Measurements from ENCODE around the gene SH3BGRL2.

Gene SH3BGRL2

DNA sequence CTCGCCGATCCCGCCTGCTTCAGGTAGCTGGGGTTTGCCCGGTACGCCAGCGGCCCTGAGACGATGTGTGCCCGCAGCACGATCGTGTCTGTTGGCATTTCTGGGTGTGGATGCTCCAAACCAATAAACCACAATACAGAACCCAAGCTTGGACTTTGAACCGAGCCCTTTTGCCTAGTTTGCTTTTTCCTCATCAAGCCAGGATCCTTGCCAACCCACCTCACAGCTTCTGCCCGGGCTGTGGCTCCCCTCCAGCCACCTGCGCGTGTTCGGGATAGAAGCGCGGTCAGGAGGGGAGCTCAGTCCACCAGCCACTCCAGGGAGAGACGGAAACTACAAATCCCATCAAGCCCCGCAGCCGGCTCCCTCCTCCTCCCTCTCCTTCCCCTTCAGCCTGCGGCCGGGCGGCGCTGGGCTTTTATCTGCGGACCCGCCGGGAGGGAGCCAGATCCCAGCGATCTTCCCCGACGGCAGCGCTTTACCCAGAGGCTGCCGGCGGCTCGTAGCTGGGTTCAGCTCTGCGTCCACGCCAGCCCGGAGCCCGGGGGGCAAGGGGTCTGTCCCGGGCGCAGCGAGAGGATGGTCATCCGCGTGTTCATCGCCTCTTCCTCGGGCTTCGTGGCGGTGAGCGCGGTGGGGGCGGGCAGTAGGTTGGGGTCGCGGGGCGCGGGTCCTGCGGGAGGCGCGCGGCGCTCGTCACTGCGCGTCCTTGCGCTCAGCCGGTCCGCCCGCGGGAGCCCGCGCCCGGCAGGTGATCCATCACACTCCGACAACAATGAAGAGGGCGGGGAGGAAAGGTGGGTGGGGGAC lies at the start of gene SH3BGRL2:
Gene SH3BGRL2, plus strand, starts transcription at position 447 of the 810 bp plus-strand sequence. Its CDS starts 133 bp downstream, at position 580.
- H3K27me3 ChIP-seq (ENCODE audit: control insufficient read depth in 1 of 2, insufficient read depth in 2 of 2, low read length in 2 of 2), result no peaks in the 10 kb centered on the region
- no peaks in the 10 kb centered on the region for H3K36me3 ChIP-seq (ENCODE audit: insufficient read depth, low read length)
- no peaks in the 10 kb centered on the region for H3K9me3 ChIP-seq (ENCODE audit: low read length)
- peaks cover 7% of the 10 kb centered on the region for H3K4me1 ChIP-seq (ENCODE audit: insufficient read depth, low read length)
- H3K27ac ChIP-seq (ENCODE audit: low read depth, low read length), result peak within 1 kb of the TSS; percentile 6
- H3K4me3 ChIP-seq (ENCODE audit: low read depth in 1 of 2, low read length in 2 of 2), result peak within 1 kb of the TSS; percentile 72 to 80
- H3K9ac ChIP-seq (ENCODE audit: low read length), result peak within 1 kb of the TSS; percentile 23

DNA sequence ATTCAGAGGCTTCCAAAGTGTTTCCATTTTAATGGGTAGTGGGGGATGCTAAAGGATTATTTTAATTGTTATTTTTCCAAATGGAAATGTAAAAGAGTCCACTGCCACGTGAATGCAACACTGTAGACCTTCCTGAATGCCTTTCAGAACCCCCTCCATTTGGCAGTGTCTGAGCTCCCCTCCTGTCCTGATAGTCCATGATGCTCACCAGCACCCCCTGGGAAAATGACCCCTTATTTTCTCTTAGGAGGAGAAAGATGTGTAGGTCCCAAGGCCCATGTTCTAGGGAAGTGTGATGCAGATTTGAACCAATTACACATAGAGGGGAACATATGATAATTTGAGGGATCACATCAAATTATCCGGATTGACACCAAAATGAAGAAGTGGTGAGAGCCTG lies 46.8 kb upstream of the SH3BGRL2 start:
- Histone ChIP-seq H3K9me3 (ENCODE audit: low read length) (no peaks in the 10 kb centered on the region), H3K9ac (ENCODE audit: low read length) (no peak overlapping the region), H3K4me3 (ENCODE audit: low read depth in 1 of 2, low read length in 2 of 2) (no peak overlapping the region), H3K36me3 (ENCODE audit: insufficient read depth, low read length) (no peaks in the 10 kb centered on the region), H3K27me3 (ENCODE audit: control insufficient read depth in 1 of 2, insufficient read depth in 2 of 2, low read length in 2 of 2) (no peaks in the 10 kb centered on the region), H3K4me1 (ENCODE audit: insufficient read depth, low read length) (no peaks in the 10 kb centered on the region), H3K27ac (ENCODE audit: low read depth, low read length) (no peak overlapping the region)

DNA sequence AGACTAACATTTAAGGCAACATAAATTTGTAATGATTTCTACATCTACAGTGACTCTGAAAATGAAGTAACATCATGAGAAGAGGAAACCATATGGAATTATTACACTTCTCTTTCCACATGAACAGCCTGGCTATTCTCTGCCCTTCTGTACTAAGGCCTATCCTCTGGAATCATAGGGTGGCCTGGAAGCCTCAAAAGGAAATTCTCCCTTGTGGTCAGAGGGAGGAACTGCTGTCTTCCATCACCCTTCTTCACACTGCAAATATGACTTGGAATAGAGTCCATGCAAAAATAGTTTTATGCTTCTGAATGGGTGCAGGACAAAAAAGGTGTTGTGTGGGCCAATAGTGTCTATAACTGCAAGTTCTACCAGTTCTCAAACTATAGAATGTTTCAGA lies 44.6 kb upstream of the SH3BGRL2 start:
- no peaks in the 10 kb centered on the region for H3K9me3 ChIP-seq (ENCODE audit: low read length)

DNA sequence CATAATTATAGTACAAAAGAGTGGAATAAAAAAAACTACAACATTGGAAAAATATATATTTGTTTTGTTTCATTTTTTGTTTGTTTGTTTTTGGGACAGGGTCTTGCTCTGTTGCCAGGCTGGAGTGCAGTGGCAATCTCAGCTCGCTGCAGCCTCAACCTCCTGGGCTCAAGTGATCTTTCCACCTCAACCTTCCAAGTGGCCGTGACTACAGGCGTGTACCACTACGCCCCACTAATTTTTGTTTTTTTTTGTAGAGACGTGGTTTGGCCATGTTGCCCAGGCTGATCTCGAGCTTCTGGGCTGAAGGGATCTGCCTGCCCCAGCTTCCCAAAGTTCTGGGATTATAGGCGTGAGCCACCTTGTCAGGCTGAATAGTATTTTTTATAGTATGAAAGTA lies 41.4 kb upstream of the SH3BGRL2 start:
- no peak overlapping the region for H3K4me3 ChIP-seq (ENCODE audit: low read depth in 1 of 2, low read length in 2 of 2)
- no peaks in the 10 kb centered on the region for H3K4me1 ChIP-seq (ENCODE audit: insufficient read depth, low read length)
- no peaks in the 10 kb centered on the region for H3K36me3 ChIP-seq (ENCODE audit: insufficient read depth, low read length)
- H3K27me3 ChIP-seq (ENCODE audit: control insufficient read depth in 1 of 2, insufficient read depth in 2 of 2, low read length in 2 of 2), result no peaks in the 10 kb centered on the region
- H3K27ac ChIP-seq (ENCODE audit: low read depth, low read length), result no peak overlapping the region
- no peak overlapping the region for H3K9ac ChIP-seq (ENCODE audit: low read length)
- H3K9me3 ChIP-seq (ENCODE audit: low read length), result no peaks in the 10 kb centered on the region

More for the DNA sequence above, 44.6 kb upstream of the SH3BGRL2 start:
- Histone ChIP-seq H3K9ac (ENCODE audit: low read length) (no peak overlapping the region), H3K4me3 (ENCODE audit: low read depth in 1 of 2, low read length in 2 of 2) (no peak overlapping the region), H3K27me3 (ENCODE audit: control insufficient read depth in 1 of 2, insufficient read depth in 2 of 2, low read length in 2 of 2) (no peaks in the 10 kb centered on the region), H3K4me1 (ENCODE audit: insufficient read depth, low read length) (no peaks in the 10 kb centered on the region), H3K27ac (ENCODE audit: low read depth, low read length) (no peak overlapping the region), H3K36me3 (ENCODE audit: insufficient read depth, low read length) (no peaks in the 10 kb centered on the region)

DNA sequence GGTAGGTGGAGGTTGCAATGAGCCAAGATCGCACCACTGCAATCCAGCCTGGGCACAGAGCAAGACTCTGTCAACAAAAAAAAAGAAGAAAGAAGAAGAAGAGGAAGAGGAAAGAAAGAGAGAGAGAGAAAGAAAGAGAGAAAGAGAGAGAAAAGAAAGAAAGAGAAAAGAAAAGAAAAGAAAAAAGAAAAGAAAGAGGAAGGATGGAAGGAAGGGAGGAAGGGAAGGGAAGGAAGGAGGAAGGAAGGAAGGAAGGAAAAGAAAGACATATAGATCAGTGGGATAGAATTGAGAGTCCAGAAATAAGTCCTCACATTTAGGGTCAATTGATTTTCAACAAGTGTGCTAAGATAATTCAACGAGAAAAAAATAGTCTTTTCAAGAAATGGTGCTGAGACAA lies 34.0 kb upstream of the SH3BGRL2 start:
- Histone ChIP-seq H3K27me3 (ENCODE audit: control insufficient read depth in 1 of 2, insufficient read depth in 2 of 2, low read length in 2 of 2) (no peaks in the 10 kb centered on the region), H3K9ac (ENCODE audit: low read length) (no peak overlapping the region), H3K27ac (ENCODE audit: low read depth, low read length) (no peak overlapping the region), H3K4me1 (ENCODE audit: insufficient read depth, low read length) (no peaks in the 10 kb centered on the region), H3K9me3 (ENCODE audit: low read length) (no peaks in the 10 kb centered on the region), H3K36me3 (ENCODE audit: insufficient read depth, low read length) (no peaks in the 10 kb centered on the region), H3K4me3 (ENCODE audit: low read depth in 1 of 2, low read length in 2 of 2) (no peak overlapping the region)

DNA sequence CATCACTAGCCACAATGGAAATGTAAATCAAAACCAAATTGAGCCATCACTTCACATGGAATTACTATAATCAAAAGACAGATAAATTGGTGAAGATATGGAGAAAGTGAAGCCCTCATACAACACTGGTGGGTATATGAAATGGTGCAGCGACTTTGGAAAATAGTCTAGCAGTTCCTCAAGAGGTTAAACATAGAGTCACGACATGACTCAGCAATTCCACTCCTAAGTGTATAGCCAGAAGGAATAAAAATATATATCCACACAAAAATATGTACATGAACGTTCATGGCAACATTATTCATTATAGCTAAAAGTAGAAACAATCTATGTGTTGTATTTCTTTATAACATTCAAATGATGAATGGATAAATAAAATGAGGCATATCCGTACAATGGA lies 33.1 kb upstream of the SH3BGRL2 start:
- H3K27me3 ChIP-seq (ENCODE audit: control insufficient read depth in 1 of 2, insufficient read depth in 2 of 2, low read length in 2 of 2), result no peaks in the 10 kb centered on the region
- no peak overlapping the region for H3K9ac ChIP-seq (ENCODE audit: low read length)
- H3K4me3 ChIP-seq (ENCODE audit: low read depth in 1 of 2, low read length in 2 of 2), result no peak overlapping the region
- H3K4me1 ChIP-seq (ENCODE audit: insufficient read depth, low read length), result no peaks in the 10 kb centered on the region
- no peaks in the 10 kb centered on the region for H3K9me3 ChIP-seq (ENCODE audit: low read length)
- H3K27ac ChIP-seq (ENCODE audit: low read depth, low read length), result no peak overlapping the region
- no peaks in the 10 kb centered on the region for H3K36me3 ChIP-seq (ENCODE audit: insufficient read depth, low read length)

DNA sequence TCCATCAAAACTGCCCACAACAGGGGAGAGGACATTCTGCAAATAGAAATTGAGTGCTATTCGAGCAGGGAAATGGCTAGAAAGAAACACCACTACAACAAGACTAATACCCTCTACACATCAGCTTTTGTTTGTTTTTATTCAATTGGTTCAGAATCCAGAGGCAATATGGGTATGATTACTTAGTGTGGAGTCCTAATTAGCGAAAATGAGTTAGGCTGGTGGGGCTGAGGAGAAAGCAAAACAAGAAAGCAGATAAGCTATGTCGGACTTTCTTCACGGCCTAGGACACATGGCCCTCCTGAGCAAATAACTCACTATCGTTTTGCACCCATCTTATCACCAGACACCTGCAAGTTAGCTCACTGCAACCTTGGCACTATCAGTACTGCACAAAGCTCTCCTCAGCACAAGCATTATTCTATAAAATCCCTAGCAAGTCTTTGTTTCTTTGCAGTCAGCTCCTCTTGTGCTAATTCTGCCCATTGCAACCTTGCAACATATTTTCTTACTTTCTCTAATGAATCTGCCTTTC lies 31.3 kb upstream of the SH3BGRL2 start:
- H3K27me3 ChIP-seq (ENCODE audit: control insufficient read depth in 1 of 2, insufficient read depth in 2 of 2, low read length in 2 of 2), result no peaks in the 10 kb centered on the region
- H3K4me1 ChIP-seq (ENCODE audit: insufficient read depth, low read length), result no peaks in the 10 kb centered on the region
- H3K9me3 ChIP-seq (ENCODE audit: low read length), result no peaks in the 10 kb centered on the region
- H3K9ac ChIP-seq (ENCODE audit: low read length), result no peak overlapping the region
- no peak overlapping the region for H3K27ac ChIP-seq (ENCODE audit: low read depth, low read length)
- H3K36me3 ChIP-seq (ENCODE audit: insufficient read depth, low read length), result no peaks in the 10 kb centered on the region
- no peak overlapping the region for H3K4me3 ChIP-seq (ENCODE audit: low read depth in 1 of 2, low read length in 2 of 2)

DNA sequence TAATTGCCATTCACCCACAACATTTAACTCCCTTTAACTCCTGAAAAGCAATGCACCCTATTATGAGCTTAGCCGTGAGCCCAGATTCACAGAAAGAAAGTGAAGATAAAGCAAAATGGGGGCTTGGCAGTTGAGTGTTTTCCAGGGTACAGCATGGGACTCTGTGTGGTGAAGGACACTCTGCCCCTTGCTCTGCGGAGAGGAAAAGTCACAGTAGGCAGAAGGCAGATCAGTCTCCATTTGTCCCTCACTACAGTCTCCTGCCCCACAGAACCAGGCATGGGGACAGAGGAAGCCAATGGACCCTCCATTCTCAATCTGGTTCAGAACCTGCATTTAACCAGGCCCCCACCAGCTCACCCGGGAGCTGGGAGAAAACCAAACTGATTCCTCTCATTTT lies 30.8 kb upstream of the SH3BGRL2 start:
- no peak overlapping the region for H3K27ac ChIP-seq (ENCODE audit: low read depth, low read length)
- no peaks in the 10 kb centered on the region for H3K27me3 ChIP-seq (ENCODE audit: control insufficient read depth in 1 of 2, insufficient read depth in 2 of 2, low read length in 2 of 2)
- no peak overlapping the region for H3K4me3 ChIP-seq (ENCODE audit: low read depth in 1 of 2, low read length in 2 of 2)
- H3K9ac ChIP-seq (ENCODE audit: low read length), result no peak overlapping the region
- H3K4me1 ChIP-seq (ENCODE audit: insufficient read depth, low read length), result no peaks in the 10 kb centered on the region
- H3K9me3 ChIP-seq (ENCODE audit: low read length), result no peaks in the 10 kb centered on the region
- H3K36me3 ChIP-seq (ENCODE audit: insufficient read depth, low read length), result no peaks in the 10 kb centered on the region

DNA sequence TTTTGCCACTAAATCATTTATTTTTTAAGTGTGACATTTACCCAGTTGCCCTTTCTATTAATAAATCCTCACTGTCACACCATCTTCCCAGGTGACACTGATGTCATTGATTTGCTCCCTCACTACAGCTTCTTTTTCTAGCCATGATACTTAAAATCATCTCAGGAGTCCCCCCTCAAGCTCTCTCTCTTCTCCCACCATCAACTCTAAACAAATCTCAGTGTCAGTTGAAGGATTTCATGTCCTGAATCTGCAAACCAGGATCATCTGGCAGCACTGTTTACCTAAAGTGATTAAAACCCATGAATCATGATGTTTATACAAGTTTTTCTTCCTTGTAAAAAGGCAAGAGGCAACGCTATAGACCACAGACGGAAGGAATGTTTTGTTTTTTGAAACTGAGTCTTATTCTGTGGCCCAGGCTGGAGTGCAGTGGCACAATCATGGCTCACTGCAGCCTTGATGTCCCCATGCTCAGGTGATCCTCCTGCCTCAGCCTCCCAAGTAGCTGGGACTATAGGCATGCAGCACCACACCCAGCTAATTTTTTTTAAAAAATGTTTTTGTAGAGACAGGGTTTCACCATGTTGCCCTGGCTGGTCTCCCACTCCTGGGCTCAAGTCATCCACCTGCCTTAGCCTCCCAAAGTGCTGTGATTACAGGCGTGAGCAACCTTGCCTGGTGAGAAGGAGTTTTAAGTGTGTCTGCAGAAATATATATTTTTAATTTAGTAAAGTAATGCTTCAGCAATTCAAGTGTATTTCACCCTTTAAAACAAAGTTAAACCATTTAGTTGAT lies 30.1 kb upstream of the SH3BGRL2 start:
- Histone ChIP-seq H3K9me3 (ENCODE audit: low read length) (no peaks in the 10 kb centered on the region), H3K36me3 (ENCODE audit: insufficient read depth, low read length) (no peaks in the 10 kb centered on the region), H3K9ac (ENCODE audit: low read length) (no peak overlapping the region), H3K4me1 (ENCODE audit: insufficient read depth, low read length) (no peaks in the 10 kb centered on the region), H3K27ac (ENCODE audit: low read depth, low read length) (no peak overlapping the region), H3K4me3 (ENCODE audit: low read depth in 1 of 2, low read length in 2 of 2) (no peak overlapping the region), H3K27me3 (ENCODE audit: control insufficient read depth in 1 of 2, insufficient read depth in 2 of 2, low read length in 2 of 2) (no peaks in the 10 kb centered on the region)

DNA sequence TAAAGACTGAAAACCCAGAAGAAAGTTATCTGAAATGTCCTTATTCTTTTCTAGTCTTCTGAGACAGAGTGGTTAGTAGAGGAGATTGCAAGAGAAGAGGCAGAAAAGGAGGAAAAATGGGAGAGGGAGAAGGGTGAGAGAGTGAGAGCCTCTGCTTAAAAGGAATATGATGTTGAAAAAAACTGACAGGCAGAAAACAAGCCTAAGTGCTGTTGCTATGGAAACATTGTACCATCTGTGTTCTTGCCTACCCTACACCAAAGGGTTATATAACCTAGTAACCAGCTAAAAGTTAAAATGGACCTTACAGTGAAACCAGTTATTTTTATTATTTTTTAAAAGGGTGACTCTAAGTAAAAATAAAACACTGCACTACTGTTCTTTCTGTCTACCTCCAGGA lies 28.3 kb upstream of the SH3BGRL2 start:
- no peak overlapping the region for H3K9ac ChIP-seq (ENCODE audit: low read length)
- no peak overlapping the region for H3K27ac ChIP-seq (ENCODE audit: low read depth, low read length)
- no peaks in the 10 kb centered on the region for H3K4me1 ChIP-seq (ENCODE audit: insufficient read depth, low read length)
- no peaks in the 10 kb centered on the region for H3K36me3 ChIP-seq (ENCODE audit: insufficient read depth, low read length)
- no peaks in the 10 kb centered on the region for H3K9me3 ChIP-seq (ENCODE audit: low read length)
- no peaks in the 10 kb centered on the region for H3K27me3 ChIP-seq (ENCODE audit: control insufficient read depth in 1 of 2, insufficient read depth in 2 of 2, low read length in 2 of 2)
- H3K4me3 ChIP-seq (ENCODE audit: low read depth in 1 of 2, low read length in 2 of 2), result no peak overlapping the region

DNA sequence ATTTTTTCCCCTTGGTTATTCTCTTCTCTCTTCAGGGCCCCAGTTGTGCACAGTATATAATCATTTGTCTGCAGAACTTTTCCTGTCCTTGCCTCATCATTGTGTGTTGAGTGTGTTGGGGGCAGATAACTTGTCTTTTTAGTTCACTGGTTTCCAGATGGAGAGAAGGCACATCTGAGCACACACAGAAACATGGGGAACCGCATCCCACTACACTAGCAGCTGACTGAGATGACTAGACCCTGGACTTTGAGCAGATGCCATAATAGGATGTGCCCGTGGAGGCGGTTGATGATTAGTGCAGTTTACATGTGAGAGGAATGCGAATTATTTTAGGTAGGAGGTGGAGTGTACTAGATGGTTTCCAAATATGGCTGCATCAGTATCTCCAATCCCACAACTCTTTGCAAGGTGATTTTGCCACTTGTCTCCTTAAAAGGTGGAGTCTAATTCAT lies 26.5 kb upstream of the SH3BGRL2 start:
- Histone ChIP-seq H3K36me3 (ENCODE audit: insufficient read depth, low read length) (no peaks in the 10 kb centered on the region), H3K27me3 (ENCODE audit: control insufficient read depth in 1 of 2, insufficient read depth in 2 of 2, low read length in 2 of 2) (no peaks in the 10 kb centered on the region), H3K9me3 (ENCODE audit: low read length) (no peaks in the 10 kb centered on the region), H3K4me3 (ENCODE audit: low read depth in 1 of 2, low read length in 2 of 2) (no peak overlapping the region), H3K4me1 (ENCODE audit: insufficient read depth, low read length) (no peaks in the 10 kb centered on the region), H3K9ac (ENCODE audit: low read length) (no peak overlapping the region), H3K27ac (ENCODE audit: low read depth, low read length) (no peak overlapping the region)

Data from muscle layer of colon (tissue), 2 donors.